GM21360 (cell line): ENCODE results near the gene AHRR.

Source experiments
- ATAC-seq: cut with Tn5 transposase; IDR thresholded peaks from one replicate; pipeline ENCODE4 v1.9.1; 2021; ENCODE audit warnings: mild to moderate bottlenecking, moderate library complexity; ENCODE audit not compliant: unreplicated experiment

Gene AHRR

GRCh38 chr5:437281-437771 lies 115.8 kb downstream of the AHRR start:
- ATAC-seq = no peak

DNA sequence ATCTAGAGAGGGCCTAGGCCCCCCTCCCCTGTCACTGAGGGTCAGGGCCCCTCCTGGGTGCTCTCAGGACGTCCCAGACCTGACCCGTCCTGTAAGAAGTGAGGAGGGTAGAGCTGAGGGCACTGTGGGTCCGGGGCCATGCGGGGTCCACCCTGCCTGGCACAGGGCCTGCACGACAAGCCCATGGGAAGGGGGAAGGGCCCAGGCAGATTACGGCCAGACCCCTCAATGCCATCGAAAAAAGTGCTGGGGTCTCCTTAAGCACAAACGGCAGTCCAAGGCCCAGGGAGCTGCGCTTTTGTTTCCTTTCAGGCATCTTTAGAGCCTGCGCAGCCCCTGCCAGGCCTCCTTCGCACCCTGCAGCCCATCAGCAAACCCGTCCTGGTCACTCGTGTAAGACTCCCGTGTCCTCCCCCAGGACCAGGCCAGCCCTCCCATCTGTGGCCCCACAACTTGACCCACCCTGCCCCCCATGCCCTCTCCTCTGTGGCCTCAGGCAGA lies 117.0 kb downstream of the AHRR start:
- no peak for ATAC-seq

- no peak for ATAC-seq
These were observed 117.7 kb downstream of the AHRR start for GRCh38 chr5:439181-439580.

- no peak for ATAC-seq
These were observed 118.1 kb downstream of the AHRR start for GRCh38 chr5:439636-440035.

GRCh38 chr5:440401-441201 lies 119.1 kb downstream of the AHRR start:
- no peak for ATAC-seq

- ATAC-seq = no peak
These were observed 120.5 kb downstream of the AHRR start for GRCh38 chr5:441996-442334.

DNA sequence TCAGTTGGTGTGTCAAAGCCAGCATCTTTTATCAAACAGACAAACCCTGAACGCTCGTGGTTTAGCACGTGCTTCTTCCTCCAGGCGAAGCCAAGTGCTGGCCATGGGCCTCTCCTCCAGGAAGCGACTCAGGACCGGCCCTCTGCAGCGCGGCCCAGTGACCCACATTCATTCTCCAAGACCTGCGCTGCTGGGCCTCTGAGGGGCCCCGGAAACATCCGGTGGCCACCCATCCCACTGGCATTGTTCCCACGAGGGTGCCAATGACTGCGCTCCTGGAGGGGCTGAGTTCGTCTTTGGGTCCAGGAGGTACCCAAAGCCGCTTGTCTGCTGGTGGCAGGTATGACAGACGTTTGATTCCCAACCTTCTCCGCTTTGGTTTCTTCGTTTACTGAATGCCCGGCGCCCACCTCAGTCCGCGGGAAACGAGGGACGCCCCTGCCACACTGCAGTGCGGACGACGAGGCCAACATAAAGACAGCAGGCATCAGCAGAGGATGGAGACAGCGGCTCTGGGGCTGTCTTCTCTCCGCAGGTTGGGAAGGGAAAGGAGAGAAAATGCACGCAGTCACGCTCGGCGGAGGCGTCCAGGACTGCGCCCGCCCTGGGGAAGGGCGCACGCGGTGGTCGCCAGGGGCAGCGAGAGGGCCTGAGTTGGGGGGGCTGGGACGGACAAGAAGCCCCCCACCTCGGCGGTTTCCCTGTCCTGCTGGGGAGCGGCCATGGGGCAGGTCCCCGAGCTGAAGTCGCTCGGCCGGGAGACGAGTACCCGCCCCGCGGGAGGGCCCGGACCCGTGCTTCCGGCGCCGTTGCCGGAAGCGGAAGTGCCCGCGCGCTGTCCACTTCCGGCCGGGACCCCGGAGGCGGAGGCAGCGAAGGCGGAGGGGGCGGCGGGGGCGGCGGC lies 121.1 kb downstream of the AHRR start, which contains the start of gene EXOC3:
EXOC3 (plus strand) TSS at position 842 of the 904 bp plus-strand sequence. CDS start 3,030 bp downstream, outside the sequence.
- peak; percentile 76 for ATAC-seq

GRCh38 chr5:443239-444151 lies 122.0 kb downstream of the AHRR start:
- no peak for ATAC-seq

GRCh38 chr5:444226-444625 lies 122.7 kb downstream of the AHRR start:
- no peak for ATAC-seq

DNA sequence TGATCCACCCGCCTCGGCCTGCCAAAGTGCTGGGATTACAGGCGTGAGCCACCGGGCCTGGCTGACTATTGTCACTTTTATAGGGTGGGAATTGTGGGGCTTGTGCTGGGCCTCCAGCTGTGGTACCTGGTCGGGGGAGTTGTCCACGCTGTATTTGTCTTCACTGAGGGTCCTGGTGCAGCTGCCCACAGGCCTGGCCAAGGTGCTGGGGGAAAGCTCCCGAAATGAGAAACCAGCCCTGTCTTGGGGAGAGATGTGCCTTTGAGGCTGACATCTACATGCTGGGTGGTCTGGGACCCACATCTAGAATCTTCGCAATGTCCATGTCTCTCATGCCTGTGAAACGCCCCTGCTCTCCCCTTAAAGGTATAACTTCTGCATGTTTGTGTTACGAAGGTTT lies 124.1 kb downstream of the AHRR start:
- ATAC-seq = no peak

DNA sequence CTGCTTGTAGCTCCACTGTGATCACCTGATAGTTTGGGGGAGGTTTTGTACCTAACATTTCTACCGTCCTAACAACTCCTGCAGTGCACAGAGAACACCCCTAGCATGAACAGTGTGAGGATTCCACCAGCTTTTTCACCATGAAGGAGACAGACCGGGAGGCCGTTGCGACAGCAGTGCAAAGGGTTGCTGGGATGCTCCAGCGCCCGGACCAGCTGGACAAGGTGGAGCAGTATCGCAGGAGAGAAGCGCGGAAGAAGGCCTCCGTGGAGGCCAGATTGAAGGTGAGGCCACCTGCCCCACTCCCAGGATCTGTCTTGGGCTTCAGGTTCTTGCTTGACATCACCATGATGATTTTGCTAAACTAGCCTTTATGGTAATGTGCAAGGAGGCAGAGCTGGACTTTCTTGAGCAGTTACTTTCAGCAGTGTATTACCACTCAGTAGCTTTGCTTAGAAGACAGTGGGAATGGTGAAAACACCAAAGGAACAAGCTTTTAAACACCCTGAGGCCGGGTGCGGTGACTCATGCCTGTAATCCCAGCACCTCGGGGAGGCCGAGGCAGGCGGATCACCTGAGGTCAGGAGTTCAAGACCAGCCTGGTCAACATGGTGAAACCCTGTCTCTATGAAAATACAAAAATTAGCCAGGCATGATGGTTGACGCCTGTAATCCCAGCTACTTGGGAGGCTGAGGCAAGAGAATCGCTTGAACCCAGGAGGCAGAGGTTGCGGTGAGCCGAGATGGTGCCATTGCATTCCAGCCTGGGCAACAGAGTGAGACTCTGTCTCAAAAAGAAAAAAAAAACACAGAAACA lies 124.8 kb downstream of the AHRR start:
- ATAC-seq = no peak

- no peak for ATAC-seq
These were observed 125.4 kb downstream of the AHRR start for GRCh38 chr5:446883-447263.

- no peak for ATAC-seq
These were observed 126.0 kb downstream of the AHRR start for GRCh38 chr5:447501-447900.

DNA sequence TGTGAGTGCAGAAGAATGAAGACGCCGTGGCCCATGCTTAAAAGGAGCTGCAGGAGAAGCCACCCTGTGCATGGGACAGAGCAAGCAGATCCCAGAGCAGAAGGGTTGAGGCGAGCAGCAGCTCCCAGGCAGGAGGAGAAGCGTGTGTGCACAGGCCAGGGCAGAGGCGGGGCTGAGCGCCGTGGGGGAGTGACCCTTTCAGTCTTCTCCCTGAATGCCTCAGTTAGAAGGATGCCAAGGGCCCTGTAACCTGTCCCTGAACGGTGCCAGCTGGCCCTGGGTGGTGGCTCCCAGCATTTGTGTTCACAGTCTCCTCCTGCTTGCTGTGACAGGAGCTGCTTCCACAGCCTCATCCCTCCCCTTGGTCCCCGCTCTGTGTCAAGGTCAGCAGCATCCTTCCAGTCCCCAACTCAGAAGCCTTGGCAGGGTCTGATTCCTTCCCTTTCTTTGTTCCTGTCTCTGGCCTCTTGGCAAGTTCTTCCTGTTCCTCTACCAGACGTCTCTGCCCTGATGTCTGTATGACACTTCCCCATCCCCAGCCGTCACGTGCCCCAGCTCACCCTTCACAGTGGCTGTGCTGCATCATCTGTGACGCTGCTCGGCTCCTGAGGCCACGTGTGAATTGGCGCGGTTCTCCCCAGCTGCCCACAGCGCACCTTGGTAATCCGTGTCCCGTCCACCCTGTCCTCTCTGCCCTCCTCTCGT lies 126.7 kb downstream of the AHRR start:
- ATAC-seq = no peak

- no peak for ATAC-seq
These were observed 127.2 kb downstream of the AHRR start for GRCh38 chr5:448766-449090.

- ATAC-seq = no peak
These were observed 127.6 kb downstream of the AHRR start for GRCh38 chr5:449151-449550.

GRCh38 chr5:451587-452458 lies 130.3 kb downstream of the AHRR start:
- no peak for ATAC-seq

GRCh38 chr5:452978-453710 lies 131.6 kb downstream of the AHRR start:
- no peak for ATAC-seq
